ENCODE data around the gene LRRC66. TPM values are rescaled to one million over a fixed set of nuclear protein-coding genes. Genes with fewer than 3 reads are reported as not detected.

Gene LRRC66, protein sequence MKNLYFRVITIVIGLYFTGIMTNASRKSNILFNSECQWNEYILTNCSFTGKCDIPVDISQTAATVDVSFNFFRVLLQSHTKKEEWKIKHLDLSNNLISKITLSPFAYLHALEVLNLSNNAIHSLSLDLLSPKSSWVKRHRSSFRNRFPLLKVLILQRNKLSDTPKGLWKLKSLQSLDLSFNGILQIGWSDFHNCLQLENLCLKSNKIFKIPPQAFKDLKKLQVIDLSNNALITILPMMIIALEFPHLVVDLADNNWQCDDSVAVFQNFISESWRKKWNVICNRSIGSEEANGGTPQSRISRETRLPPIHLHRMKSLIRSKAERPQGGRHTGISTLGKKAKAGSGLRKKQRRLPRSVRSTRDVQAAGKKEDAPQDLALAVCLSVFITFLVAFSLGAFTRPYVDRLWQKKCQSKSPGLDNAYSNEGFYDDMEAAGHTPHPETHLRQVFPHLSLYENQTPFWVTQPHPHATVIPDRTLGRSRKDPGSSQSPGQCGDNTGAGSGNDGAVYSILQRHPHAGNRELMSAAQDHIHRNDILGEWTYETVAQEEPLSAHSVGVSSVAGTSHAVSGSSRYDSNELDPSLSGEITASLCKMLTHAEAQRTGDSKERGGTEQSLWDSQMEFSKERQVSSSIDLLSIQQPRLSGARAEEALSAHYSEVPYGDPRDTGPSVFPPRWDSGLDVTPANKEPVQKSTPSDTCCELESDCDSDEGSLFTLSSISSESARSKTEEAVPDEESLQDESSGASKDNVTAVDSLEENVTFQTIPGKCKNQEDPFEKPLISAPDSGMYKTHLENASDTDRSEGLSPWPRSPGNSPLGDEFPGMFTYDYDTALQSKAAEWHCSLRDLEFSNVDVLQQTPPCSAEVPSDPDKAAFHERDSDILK
- 0.09 to 0.16 TPM (median 0.15 TPM) in 3 of 5 replicates, not detected in the others for total RNA-seq (2022; extraction: Qiagen RNA extraction)

DNA sequence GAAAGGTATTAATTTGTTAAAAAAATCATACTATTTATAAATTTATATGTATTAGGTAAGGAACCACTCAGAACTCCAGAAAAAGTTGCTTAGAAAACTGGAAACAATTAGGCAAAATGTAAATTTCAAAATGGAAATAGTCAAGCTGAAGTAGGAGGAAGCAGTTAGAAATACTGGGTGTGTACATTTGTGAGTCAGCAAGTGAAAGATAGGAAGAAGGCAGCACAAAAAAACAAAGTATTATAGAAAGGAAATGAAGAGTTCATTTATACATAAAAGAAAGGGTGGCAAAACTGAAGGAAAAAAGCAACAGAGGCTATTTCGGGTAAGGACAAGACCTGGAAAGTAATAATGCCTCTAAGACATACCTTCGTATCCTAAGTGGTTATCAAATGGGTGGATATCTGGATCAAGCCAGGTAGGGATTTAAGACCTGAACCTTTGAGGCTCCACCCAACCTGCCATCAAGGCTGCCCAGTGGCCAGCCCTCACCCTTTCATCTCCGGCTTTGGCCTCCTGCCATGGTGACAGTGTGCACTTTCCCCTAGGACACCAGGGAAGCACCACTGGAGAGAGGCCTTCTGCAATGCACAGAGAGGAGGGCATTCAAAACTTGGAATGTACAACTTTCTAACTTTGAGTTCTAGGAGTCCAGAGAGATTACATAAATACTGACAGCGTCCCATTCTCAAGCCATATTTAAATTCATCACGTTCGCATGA lies at the start of gene LRRC66:
LRRC66 (minus strand) TSS at position 428 of the 722 bp plus-strand sequence. CDS start 2,750 bp downstream, outside the sequence.

DNA sequence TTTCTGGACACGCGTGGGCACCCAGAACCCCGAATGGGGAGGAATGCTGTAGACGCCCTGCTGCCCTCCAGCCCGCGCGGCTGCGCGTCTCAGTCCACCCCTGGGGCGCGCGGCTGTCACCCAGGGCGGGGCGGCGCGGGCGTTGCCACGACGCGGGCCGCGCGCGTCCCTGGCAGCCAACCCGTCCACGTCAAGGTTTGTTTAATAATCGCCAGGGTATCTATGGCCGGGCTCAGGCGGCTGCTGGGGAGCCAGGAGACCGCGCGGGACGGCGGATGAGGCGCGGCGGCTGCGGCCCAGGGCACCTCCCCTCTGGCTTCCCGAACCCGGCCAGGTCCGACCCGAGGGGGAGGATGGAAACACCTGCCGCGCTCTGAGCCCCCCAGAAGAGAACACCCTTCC lies 31.1 kb upstream of the LRRC66 start, which contains the start of gene SPATA18:
SPATA18 (plus strand) TSS at position 92 of the 402 bp plus-strand sequence. CDS start 401 bp downstream, outside the sequence.

GRCh38 chr4:52038103-52038912 lies 18.1 kb upstream of the LRRC66 start, which contains the start of gene SGCB:
TSS of gene SGCB (minus strand) at chr4:52038299. CDS start at chr4:52038259, 40 bp downstream.

Other genes starting within 250 kb of the LRRC66 start
- 11.9 to 21.4 TPM (median 16.4 TPM) in 5 replicates for gene DCUN1D4, start 177.2 kb downstream of the LRRC66 start, total RNA-seq (2022; extraction: Qiagen RNA extraction)
- gene SGCB, start 17.9 kb upstream of the LRRC66 start, total RNA-seq (2022; extraction: Qiagen RNA extraction): 17.5 to 19.3 TPM (median 18.7 TPM) in 5 replicates
- 3.5 to 4.8 TPM (median 4.7 TPM) in 5 replicates for gene SPATA18, start 30.9 kb upstream of the LRRC66 start, total RNA-seq (2022; extraction: Qiagen RNA extraction)

Data from A549 treated with Mapracorat at 1 μM for 4 hours (cell line).